ENCODE data around the gene NOL4L. TPM values are rescaled to one million over a fixed set of nuclear protein-coding genes. Genes with fewer than 3 reads are reported as not detected.

Gene NOL4L
- total RNA-seq, 2 donors from 2014 or later: 18.0 to 59.7 TPM

DNA sequence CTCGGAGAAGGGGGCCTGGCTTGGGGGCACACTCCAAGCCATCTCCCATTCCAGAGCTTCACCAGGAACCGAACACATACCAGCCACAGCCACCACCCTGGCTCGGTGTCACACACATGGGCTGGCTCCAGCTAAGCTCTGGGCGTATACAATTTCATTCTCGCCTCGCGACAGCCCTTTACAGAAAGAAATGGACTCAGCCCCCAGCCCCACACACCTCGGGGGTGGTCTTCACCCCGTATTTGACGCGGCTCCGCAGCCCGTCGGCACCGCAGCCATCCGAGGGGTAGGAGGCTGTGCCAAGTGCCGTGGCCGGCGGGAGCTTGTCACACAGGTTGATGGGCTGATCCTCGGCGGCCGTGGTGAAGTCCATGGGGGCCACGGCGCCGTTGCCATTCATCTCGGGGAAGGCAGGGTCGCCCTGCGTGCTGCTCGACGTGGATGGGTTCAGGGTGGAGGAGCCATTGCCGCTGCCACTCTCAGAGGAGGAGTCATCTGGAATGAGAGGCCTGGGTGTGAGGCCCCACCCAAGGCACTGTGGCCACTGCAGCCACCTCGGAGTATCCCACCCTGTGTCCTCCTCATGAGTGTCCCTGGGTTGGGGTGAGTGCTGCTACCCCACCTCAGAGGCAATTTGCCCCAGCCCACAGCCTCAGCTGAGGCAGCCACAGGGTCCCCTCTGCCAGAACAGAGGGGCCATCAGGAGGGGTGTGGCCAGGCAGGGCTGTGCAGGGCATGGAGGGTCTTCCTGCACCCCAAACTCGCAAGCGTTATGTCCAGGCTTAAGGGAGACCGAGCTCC is 129.0 kb downstream of the NOL4L start:
- Histone ChIP-seq H3K4me3 (no peak overlapping the region), H3K36me3 (peaks cover 0 to 13% of the 10 kb centered on the region in 2 donors), H3K9me3 (no peaks in the 10 kb centered on the region), H3K4me1 (replicated peaks) (peaks cover 9% of the 10 kb centered on the region), H3K27me3 (replicated peaks; ENCODE audit: insufficient read depth) (no peaks in the 10 kb centered on the region), H3K27ac (no peak overlapping the region)
- TF ChIP-seq, protein P1, sequence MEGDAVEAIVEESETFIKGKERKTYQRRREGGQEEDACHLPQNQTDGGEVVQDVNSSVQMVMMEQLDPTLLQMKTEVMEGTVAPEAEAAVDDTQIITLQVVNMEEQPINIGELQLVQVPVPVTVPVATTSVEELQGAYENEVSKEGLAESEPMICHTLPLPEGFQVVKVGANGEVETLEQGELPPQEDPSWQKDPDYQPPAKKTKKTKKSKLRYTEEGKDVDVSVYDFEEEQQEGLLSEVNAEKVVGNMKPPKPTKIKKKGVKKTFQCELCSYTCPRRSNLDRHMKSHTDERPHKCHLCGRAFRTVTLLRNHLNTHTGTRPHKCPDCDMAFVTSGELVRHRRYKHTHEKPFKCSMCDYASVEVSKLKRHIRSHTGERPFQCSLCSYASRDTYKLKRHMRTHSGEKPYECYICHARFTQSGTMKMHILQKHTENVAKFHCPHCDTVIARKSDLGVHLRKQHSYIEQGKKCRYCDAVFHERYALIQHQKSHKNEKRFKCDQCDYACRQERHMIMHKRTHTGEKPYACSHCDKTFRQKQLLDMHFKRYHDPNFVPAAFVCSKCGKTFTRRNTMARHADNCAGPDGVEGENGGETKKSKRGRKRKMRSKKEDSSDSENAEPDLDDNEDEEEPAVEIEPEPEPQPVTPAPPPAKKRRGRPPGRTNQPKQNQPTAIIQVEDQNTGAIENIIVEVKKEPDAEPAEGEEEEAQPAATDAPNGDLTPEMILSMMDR (IDR thresholded peaks at IDR 0.05): no peak
- TF ChIP-seq POLR2A (IDR thresholded peaks at IDR 0.05) (no peak), POLR2AphosphoS5 (IDR thresholded peaks at IDR 0.05) (no peak)
- DNase-seq (ENCODE audit: low spot score): no peak
- 75% methylated on average over 30 of the region's 35 CpGs for WGBS
- intact Hi-C loops (cut with DNase I): loop anchor here (5.0 kb wide), 1 partner anchor 119 kb away; no protein-coding TSS in a partner anchor

DNA sequence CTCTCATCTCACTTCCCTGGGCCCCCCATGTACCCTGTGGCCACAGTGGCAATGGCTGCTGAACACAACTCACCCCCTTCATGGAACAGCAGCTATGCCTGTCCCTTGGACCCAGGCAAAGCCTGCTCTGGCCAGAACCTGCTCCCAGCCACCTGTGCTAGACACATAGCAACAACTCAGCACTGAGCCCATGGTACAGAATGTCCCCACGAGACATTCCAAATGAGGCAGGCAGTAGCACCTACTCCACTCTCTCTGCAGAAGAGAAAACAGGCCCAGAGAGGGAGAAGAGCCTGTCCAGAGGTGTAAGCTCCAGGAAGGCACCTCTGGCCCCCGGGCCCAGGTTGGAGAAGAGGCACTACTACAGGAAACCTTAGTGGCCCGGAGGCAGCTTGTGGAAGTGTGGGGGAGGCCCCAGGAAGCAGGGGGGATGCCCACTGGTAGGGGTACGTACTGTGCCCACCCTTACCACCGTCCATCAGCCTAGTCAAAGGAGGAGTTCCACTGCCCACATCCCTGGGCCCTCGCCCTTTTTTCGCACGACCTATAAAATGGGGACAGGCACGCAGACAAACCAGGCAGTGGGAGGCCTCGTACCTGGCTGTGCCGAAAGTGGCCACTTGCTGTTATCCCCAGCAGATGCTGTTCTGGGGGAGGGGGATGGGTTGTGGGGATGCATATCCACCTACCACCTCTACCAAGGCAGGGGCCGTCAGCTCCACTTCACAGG is 129.8 kb downstream of the NOL4L start:
- H3K4me3 ChIP-seq: no peak overlapping the region
- no peaks in the 10 kb centered on the region for H3K9me3 ChIP-seq
- H3K36me3 ChIP-seq: peaks cover 0 to 13% of the 10 kb centered on the region in 2 donors
- H3K27me3 ChIP-seq (replicated peaks; ENCODE audit: insufficient read depth): no peaks in the 10 kb centered on the region
- no peak overlapping the region for H3K27ac ChIP-seq
- DNase-seq (ENCODE audit: low spot score): no peak
- intact Hi-C loops (cut with DNase I): loop anchor here (5.0 kb wide), 1 partner anchor 118 kb away; no protein-coding TSS in a partner anchor
- H3K4me1 ChIP-seq (replicated peaks): peaks cover 9% of the 10 kb centered on the region
- TF ChIP-seq POLR2A (IDR thresholded peaks at IDR 0.05) (no peak), POLR2AphosphoS5 (IDR thresholded peaks at IDR 0.05) (no peak)
- TF ChIP-seq, protein P1 (IDR thresholded peaks at IDR 0.05): no peak
- WGBS: 84% methylated on average over 12 of the region's 12 CpGs

DNA sequence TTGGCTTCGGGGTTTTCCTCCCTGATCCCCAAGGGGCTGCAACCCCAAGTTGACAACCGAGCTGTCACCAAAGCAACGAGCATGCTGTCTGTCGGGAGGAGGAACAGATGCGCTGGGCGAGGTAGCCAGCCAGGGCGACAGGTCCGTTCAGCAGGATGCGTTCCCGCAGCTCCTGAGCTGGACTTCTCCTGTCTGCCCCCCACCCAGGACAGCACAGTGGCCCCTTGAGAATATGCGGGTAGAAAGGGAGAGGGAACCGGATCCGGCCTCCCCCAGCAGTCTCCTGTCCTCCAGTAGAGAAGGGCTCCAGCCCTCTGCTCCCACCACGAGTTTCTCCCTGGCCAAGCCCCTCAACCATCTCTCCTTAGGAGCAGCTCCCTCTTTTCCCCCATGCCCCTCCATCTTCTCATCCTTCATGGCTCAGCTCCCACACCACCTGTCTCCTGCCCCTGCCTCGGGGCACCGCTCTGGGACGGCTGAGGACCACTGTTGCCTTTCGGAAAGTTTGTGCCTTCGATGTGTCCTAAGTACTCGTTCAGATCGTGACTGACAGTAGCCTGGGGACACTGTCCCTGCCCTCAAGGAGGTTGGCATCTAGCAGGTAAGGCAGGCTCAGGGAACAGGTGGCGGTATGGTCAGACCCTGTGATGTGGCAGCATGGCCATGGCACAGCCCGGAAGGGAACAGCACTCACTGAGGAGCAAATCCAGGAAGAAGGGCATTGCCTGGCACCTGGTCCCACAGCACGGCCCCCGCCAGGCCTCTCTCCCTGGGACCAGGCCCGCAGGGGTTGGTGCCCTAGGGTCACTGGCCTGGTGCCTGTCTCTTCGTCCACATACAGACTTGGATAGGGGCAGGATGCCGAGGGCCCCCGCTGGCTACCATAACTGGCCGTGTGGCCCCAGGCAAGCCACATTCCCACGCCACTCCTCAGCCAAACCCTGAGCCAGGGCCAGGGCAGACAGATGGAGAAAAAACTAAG is 130.7 kb downstream of the NOL4L start:
- Histone ChIP-seq H3K27ac (no peak overlapping the region), H3K9me3 (no peaks in the 10 kb centered on the region), H3K4me1 (replicated peaks) (peaks cover 9% of the 10 kb centered on the region), H3K4me3 (no peak overlapping the region), H3K36me3 (peaks cover 0 to 13% of the 10 kb centered on the region in 2 donors), H3K27me3 (replicated peaks; ENCODE audit: insufficient read depth) (no peaks in the 10 kb centered on the region)
- TF ChIP-seq, protein P1 (IDR thresholded peaks at IDR 0.05): no peak
- TF ChIP-seq POLR2A (IDR thresholded peaks at IDR 0.05) (no peak), POLR2AphosphoS5 (IDR thresholded peaks at IDR 0.05) (no peak)
- WGBS: 88% methylated on average over 31 of the region's 31 CpGs
- no peak for DNase-seq (ENCODE audit: low spot score)
- intact Hi-C loops (cut with DNase I): loop anchor here (5.0 kb wide), 1 partner anchor 117 kb away; no protein-coding TSS in a partner anchor

DNA sequence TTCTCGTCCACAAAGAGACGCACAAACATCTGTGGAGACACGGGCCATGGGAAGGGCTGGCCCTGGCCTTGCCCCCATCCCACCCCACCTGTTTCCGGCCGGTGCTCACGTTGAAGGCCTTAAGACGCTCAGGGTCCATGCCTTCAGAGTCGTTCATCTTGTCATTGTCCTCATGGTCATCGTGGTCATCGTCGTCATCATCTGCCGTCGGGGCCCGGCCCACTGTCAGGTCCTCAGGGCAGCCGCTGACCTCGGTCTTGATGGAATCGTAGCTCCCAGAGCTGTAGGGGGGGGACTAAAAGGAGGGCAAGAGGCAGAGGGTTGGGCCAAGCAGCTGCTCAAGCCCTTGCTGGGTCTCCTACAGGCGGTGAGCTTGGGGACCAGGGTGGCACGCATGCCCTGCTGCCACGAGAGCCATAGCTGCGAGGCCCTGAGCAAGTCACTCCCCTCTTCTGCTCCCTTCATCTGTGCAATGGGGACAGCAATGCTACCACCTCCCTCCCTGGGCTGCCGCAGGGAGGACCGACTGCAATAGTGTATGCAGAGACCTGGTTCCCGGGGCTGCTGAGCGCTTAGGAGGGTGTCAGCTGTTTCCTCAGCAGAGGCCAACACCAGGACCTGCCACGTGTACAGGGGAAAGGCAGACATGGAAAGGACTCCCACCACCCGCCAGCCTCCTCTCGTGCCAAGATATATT is 131.5 kb downstream of the NOL4L start:
- Histone ChIP-seq H3K4me3 (no peak overlapping the region), H3K36me3 (peaks cover 0 to 13% of the 10 kb centered on the region in 2 donors), H3K9me3 (no peaks in the 10 kb centered on the region), H3K4me1 (replicated peaks) (peaks cover 9% of the 10 kb centered on the region), H3K27ac (no peak overlapping the region), H3K27me3 (replicated peaks; ENCODE audit: insufficient read depth) (no peaks in the 10 kb centered on the region)
- WGBS: 86% methylated on average over 28 of the region's 28 CpGs
- intact Hi-C loops (cut with DNase I): no loop called here
- no peak for DNase-seq (ENCODE audit: low spot score)
- TF ChIP-seq POLR2A (IDR thresholded peaks at IDR 0.05): no peak
- TF ChIP-seq POLR2AphosphoS5 (IDR thresholded peaks at IDR 0.05): no peak
- TF ChIP-seq, protein P1 (IDR thresholded peaks at IDR 0.05): no peak
